Adipose tissue (tissue), 3 donors: ENCODE data around the gene MBD2. TPM values are rescaled to one million over a fixed set of nuclear protein-coding genes. Genes with fewer than 3 reads are reported as not detected.
A peak's percentile ranks its signal among the peaks of the same experiment; 100 is the strongest.
"Not testable (repeated sequence)": the region's sequence is repeated elsewhere in the genome, so short reads cannot be mapped to it uniquely, and the experiment has no call there.

Experiments used
- H3K27ac ChIP-seq: one replicate; pipeline ENCODE4 v1.5.1; 2013; ENCODE audit warnings: low read depth, low read length
- WGBS, 3 donors: extraction: QIAGEN DNeasy Blood & Tissue Kit; methylation state at CpG; one replicate each; pipeline ENCODE4 v1.1.7; 2013; 5-methylcytosine and 5-hydroxymethylcytosine counted together
- polyA plus RNA-seq, 3 donors: library from polyadenylated mRNA; stranded (reverse); fragments of 200-250 nt; gene quantifications; one replicate each; pipeline ENCODE4 v1.2.3, GENCODE V29; 2013
- donor health status: healthy with polysubstance abuse.
- donor health status: Bipolar disorder and iron deficiency.
- donor health status: healthy.

MBD2 gene, protein sequence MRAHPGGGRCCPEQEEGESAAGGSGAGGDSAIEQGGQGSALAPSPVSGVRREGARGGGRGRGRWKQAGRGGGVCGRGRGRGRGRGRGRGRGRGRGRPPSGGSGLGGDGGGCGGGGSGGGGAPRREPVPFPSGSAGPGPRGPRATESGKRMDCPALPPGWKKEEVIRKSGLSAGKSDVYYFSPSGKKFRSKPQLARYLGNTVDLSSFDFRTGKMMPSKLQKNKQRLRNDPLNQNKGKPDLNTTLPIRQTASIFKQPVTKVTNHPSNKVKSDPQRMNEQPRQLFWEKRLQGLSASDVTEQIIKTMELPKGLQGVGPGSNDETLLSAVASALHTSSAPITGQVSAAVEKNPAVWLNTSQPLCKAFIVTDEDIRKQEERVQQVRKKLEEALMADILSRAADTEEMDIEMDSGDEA
- 10 to 100 TPM; 25.2 to 39.3 (median 32.5) TPM for polyA plus RNA-seq

DNA sequence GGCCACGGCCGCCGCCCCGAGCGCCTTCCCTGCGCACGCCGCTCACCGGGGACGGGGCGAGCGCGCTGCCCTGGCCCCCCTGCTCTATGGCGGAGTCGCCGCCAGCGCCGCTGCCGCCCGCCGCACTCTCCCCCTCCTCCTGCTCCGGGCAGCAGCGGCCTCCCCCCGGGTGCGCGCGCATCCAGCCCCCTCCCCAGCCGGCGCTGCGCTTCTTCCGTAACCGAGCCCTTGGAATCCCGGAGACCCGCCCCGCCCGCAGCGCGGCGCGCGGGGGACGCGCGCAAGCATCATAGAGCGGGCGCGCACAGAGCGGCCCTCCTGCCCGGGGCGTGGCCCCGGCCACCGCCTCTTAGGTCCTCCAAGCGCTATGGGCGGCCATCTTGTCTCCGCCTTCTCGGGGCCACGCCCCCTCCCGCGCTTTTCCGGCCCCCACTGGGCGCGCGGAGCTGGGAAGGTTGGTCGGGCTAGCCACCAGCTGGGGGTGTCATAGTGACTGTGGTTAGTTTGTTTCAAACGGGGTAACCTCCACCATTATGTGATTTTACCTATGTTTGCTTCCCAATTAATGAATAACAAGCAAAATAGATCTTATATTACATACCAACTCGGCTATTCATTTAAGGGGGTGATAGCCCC is at the start of gene MBD2:
Gene MBD2, minus strand, starts transcription at position 291 of the 636 bp plus-strand sequence. Its CDS starts 110 bp downstream, at position 181.
- 0% methylated on average over 40 to 66 of the region's 66 CpGs for WGBS, 3 donors
- peak within 1 kb of the TSS; percentile 78 for H3K27ac ChIP-seq

DNA sequence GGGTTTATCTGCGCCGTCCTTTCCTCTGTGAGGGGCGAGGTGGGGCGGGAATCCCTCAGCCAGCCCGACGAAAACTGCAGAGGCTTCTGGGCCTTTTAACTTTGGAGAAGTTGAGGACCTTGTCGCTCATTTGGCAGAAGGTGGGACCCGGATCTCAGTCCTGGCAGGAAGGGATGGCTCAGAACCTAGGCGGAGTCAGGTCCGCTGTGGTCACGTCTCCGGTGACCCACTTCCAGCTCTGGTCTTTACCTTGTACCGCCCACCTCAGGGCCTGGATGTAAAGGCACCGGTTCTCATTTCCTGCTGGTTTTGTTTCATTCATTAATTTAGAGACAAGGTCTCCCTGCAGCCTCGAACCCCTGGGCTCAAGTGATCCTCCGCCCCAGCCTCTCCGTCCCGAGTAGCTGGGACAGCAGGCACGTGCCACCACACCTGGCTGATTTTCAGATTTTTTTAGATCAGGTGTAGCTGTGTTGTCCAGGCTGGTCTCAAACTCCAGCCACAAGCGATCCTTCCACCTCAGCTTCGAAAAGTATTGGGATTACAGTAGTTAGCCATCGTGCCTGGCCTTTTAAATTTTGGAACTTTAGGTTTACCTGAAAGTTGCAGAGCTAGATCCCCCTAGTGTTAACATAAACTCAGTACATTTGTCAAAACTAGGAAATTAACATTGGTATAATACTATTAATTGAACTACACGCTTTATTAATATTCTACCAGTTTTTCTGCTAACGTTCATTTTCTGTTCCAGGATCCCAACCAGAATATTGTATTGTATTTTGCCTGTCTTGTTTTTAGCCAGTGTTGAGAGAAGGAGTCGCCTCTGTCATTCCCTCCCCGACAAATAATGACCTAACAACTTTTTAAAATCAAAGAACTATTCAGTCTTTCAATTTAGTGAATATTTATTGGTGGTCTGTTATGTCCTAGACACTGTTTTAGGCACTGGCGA is 45.7 kb upstream of the MBD2 start:
- H3K27ac ChIP-seq, result peak overlapping the region; percentile 51
- 6 to 10% (median 9%) methylated on average over 27 of the region's 27 CpGs for WGBS, 3 donors

DNA sequence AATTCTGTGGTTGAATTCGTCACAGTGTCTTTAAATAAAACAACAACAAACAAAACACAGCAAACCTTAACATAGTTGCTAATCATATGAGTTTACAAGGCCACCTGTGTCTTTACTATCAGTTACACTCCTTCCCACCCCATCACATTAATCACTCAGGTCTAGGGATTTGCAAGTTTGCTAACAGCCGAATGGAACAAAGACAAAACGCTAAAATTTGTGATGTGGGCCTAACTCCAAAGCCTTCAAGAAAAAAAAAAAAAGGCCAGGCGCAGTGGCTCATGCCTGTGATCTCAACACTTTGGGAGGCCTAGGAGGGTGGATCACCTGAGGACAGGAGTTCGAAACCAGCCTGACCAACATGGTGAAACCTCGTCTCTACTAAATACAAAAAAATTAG is 44.3 kb upstream of the MBD2 start:
- no peak overlapping the region for H3K27ac ChIP-seq
- WGBS, 3 donors, result 41 to 64% (median 49%) methylated on average over 6 of the region's 6 CpGs

DNA sequence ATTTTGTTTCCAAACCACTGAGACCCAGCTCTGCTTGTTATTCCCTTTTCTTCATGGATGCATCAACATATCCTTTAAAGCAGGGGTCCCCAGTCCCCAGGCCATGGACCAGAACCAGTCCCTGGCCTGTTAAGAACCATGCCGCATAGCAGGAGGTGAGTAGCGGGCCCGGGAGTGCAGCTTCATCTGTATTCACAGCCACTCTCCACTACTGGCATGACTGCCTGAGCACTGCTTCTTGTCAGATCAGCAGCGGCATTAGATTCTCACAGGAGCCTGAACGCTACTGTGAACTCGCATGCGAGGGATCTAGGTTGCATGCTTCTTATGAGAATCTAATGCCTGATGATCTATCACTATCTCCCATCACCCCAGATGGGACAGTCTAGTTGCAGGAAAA is 43.2 kb upstream of the MBD2 start:
- WGBS, 3 donors, result 92 to 95% (median 92%) methylated on average over 7 of the region's 7 CpGs

DNA sequence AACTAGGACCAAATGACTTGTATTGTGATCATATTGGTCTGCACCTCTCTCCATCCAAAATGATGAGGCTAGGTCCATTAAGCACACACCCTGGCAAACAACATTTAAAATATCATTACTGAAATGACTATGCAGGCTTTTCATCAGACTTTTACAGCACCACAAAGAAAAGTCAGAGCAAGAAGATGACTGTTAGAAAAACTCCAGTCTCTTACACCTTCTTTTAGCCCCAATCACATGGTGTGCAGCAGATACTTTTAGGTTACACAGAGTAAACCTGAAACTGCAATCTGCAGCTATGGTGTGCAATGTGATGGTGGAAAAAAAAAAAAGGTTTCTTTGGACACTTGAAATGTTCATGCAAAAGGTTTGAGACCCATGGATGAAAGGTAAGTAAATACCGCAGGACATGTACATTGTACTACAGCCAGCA is 39.5 kb upstream of the MBD2 start:
- H3K27ac ChIP-seq, result no peak overlapping the region
- 52 to 84% (median 84%) methylated on average over 1 of the region's 1 CpG for WGBS, 3 donors

More for the DNA sequence above, 43.2 kb upstream of the MBD2 start:
- H3K27ac ChIP-seq, result no peak overlapping the region

DNA sequence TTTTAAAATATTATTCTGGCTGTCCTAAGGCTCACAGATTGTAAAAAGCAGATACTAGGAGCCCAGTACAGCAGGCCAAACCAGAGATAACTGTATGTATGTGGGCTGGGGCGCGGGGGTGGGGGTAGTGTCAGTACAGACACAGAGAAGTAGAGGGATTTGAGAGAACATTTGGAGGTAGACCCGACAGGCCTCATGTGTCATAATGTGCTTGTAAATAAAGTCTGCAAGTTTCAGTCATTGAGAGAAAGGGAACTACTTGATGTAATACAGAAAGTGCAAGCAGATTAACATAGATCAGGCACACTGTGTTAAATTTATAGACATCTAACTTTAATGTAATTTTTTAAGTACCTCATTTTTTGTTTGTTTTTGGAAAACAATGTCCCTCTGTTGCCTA is 37.4 kb upstream of the MBD2 start:
- H3K27ac ChIP-seq, result no peak overlapping the region
- WGBS, 3 donors, result 50 to 75% (median 58%) methylated on average over 3 of the region's 3 CpGs

DNA sequence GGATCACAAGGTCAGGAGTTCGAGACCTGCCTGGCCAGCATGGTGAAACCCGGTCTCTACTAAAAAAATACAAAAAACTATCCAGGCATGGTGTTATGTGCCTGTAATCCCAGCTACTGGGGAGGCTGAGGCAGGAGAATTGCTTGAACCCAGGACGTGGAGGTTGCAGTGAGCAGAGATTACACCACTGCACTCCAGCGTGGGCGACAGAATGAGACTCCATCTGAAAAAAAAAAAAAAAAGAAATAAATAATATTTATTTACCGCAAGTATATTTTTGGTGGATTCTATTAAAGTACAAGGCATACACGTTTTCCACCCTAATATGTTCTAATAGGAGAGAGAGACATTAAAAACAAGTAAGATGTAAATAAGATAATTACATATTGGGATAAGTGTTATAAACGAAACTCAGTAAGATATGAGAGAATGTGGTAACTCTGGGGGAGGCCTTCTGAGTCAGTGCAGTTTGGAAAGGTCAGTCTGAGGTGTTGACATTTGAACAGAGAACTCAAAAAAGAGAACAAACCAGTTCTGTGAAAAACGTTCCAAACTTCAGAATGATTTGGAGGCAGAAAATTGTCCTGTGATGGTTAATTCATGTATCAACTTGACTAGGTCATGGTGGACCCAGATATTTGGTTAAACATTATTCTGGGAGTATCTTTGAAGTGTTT is 36.1 kb upstream of the MBD2 start:
- H3K27ac ChIP-seq, result no peak overlapping the region
- 65 to 71% (median 66%) methylated on average over 9 of the region's 9 CpGs for WGBS, 3 donors

DNA sequence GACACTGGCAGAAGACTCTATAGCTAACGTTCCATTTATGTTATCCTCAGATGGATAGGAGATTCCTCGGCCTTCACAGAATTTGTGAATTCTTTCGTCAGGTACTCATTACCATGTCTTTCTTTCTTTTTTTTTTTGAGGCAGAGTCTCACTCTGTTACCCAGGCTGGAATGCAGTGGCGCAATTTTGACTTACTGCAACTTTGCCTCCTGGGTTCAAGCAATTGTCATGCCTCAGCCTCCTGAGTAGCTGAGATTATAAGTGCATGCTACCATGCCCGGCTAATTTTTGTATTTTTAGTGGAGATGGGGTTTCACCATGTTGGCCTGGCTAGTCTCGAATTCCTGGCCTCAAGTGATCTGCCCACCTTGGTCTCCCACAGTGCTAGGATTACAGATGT is 33.3 kb upstream of the MBD2 start:
- H3K27ac ChIP-seq, result not testable (repeated sequence)
- 54 to 79% (median 72%) methylated on average over 6 of the region's 6 CpGs for whole genome bisulfite sequencing, 3 donors

DNA sequence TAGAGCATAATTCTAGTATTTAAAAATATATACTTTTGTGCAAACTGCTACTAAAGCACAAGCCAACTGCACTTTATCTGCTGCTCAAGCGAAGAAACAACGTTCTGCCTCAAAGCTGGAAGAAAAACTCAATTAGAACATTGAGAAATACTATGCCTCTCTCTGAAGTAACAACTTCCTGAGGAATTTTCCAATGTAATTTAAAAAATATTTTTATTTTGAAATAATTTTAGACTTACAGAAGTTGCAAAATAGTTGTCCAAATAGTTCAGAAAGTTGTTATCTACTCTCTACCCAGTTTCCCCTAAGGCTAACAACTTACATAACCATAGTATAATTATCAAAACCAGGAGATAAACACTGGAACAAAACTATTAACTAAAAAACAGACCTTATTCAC is 32.5 kb upstream of the MBD2 start:
- WGBS, 3 donors, result 20 to 39% (median 29%) methylated on average over 2 of the region's 2 CpGs
- no peak overlapping the region for H3K27ac ChIP-seq

DNA sequence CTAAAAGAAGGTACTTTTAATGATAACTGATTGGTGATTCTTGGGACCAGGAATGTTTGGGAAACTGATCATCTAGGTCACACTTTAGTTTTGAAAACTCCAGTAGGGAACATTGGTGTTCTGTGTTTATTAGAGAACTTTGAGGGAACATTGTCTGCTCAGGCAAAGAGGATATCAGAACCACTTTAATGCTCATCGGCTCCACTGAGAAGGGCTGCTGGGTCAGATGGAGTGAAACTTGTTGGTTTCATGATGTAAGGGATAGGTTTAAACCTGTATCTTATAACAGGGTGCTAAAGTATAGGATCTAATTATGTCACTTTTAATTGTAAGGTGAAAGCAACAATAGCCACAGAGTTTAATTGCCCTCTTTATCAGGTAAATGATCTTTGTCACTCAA is 30.7 kb upstream of the MBD2 start:
- 14 to 85% (median 83%) methylated on average over 1 of the region's 1 CpG for WGBS, 3 donors
- no peak overlapping the region for H3K27ac ChIP-seq

DNA sequence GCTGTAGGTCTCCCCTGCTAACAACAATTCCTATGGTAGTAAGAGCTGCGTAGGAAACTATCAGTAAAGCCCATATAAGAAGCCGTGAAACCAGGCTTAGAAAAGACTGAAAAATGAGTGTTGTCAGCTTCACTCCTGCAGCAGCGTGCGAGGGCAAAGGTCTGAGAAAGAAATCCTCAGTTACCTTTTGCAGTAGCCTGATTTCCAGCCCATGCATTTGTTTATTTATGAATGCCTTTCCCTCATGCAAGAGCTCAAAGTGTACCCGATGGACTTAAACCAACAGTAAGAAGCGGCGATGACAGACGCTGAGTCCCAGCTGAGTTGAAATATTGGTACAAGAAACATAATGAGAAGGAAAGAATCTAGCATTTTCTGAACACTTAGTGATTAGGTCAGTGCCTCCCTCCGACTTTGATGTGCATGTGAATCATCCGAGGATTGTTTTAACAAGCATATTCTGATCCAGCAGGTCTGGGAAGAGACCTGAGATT is 29.8 kb upstream of the MBD2 start:
- WGBS, 3 donors, result 20 to 54% (median 52%) methylated on average over 10 of the region's 10 CpGs
- H3K27ac ChIP-seq, result no peak overlapping the region

DNA sequence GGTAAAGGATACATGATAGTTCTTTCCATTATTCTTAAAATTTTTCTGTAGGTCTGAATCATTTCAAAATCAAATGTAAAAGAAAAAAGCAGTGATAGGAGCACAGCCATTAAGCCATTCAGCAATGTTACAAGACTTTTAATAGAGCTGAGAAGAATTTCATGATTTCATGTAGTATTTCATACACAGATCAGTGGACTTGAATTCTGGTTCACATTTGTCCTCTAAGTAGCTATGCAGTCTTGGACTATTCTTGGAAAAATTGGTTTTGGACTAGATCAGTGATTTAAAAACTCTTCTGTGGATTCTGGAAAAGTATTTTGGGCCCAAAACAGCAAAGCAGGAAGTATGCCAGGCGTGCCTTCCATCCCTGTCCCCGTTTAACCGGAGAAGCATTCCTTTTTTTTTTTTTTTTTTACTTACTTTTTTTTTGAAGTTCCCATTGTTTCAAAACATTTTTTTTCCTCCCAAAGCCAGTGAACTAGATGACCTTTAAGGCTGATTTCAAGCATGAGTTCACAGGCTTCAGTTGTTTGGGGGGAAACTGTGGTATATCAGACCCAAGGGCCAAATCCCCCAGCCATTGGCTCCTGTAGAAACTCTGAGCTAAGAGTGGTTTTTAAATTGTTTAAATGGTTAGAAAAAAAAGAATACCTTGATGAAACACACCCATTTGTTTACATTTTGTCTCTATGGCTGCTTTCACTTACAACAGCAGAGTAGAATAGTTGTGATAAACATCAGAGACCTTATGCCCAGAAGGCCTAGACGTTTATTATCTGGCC is 27.3 kb upstream of the MBD2 start:
- WGBS, 3 donors, result 31 to 44% (median 44%) methylated on average over 4 of the region's 4 CpGs
- H3K27ac ChIP-seq, result no peak overlapping the region

DNA sequence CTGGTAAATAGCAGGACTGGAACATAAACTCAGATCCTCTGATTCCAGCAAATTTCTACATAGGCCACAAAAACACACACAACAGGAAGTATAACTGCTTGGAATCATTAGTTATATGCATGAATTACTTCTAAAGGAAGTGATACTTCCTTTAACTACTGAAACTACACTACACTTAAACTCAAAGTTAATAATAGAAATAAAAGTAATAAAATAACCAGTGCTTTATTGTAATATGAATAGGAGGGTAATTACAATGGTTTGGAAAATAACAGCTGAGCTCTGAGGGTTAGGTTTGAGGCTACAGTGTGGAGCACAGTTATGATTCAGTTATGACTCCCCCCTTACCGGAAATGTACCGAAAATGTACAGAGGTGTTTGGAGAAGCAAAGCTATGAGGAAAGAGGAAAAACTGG is 26.4 kb upstream of the MBD2 start:
- no peak overlapping the region for H3K27ac ChIP-seq
- WGBS, 3 donors, result 35 to 88% (median 39%) methylated on average over 2 of the region's 2 CpGs

DNA sequence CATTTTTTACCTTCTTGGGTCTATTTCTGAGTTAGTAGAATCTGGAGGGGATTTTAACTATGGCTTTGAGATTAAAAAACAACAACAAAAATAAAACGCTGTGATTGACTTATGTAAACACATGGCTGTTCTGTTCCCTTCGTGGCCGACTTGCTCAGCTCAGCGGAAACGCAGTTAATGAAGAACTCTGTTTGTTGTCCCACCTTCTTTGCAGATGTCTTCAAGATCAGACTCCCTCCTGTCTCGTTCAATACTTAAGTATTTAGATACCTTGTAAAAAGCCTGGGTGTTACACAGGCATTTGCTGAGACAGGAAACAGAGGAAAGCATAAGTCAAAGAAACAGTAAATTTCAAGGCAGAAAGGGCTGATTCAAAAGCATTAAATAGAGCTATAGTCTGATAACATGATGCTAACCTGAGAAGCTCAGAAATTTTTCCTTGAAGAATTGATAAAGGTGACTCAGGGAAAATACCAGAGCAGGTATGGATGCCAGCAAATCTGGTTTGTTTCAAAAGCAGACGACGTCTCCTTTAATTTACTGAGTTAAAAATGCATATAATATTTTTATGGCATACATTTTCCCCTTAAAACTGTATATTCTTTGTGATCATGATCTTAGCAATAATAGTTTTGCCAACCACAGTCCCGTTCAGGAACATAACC is 23.2 kb upstream of the MBD2 start:
- H3K27ac ChIP-seq, result no peak overlapping the region
- WGBS, 3 donors, result 29 to 67% (median 59%) methylated on average over 9 of the region's 9 CpGs

DNA sequence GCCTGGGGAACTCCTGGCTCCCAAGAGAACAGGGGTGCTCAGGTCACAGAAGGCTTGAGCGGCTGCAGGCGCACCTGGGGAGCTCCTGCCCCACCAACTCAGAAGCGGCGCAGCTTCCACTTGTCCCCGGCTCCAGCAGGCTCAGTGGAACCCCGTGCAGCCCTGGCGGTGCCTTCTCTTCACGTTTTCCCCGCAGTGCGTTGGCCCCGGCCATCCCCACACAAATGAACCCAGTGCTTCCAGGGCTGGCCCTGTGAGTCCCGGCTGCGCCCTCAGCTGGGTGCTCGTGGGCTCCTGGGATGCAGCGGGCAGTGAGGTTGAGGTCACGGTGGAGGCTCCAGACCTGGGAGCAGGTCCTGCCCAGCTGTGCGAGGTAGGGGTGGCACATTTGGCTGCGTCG is 17.9 kb upstream of the MBD2 start:
- no peak overlapping the region for H3K27ac ChIP-seq
- 90 to 96% (median 93%) methylated on average over 18 to 19 of the region's 19 CpGs for WGBS, 3 donors

DNA sequence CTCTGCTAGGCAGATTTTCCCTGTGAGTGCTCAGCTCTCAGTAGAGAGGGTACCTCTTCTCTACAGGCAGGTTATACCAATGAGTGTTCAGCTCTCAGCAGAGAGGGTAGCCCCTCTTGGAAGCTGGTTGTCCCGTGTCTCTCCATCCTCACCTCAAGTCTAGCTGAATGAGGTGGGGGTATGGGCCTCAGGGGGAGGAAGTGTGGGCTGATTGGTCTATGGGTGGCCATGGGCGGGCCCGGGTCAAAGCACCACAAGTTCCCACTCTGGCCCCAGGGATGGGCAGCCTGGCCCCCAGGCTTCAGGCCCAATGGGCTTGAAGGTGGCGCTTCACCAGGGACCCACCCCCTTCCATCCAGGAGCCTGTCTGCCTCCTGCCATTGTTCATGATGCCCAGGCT is 17.0 kb upstream of the MBD2 start:
- no peak overlapping the region for H3K27ac ChIP-seq
- WGBS, 3 donors, result 67 to 71% (median 70%) methylated on average over 4 of the region's 4 CpGs

DNA sequence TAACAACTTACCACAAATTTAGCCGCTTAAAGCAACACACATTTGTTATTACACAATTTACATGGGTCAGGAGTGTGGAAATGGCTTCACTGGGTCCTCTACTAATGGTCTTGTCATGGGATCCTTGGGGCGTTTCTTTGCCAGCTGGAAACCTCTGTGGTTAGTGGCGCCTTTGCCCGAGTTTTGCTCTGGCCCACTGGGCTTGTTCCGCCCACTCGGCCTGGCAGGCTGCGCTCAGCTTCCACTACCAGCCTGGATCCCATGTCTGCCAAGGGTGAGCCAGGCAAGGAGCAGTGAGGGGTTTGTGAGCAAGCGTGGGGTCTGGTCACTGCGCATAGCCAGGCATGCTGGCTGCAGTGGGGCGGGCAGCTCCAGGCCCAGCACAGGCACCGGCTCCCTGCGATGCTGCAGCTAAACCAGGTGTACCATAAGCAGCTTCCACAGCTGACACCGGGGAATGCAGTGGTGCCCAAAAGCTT is 16.2 kb upstream of the MBD2 start:
- no peak overlapping the region for H3K27ac ChIP-seq
- WGBS, 3 donors, result 47 to 73% (median 69%) methylated on average over 13 of the region's 13 CpGs
